ENCODE measurements around the gene METTL21C.

METTL21C gene

DNA sequence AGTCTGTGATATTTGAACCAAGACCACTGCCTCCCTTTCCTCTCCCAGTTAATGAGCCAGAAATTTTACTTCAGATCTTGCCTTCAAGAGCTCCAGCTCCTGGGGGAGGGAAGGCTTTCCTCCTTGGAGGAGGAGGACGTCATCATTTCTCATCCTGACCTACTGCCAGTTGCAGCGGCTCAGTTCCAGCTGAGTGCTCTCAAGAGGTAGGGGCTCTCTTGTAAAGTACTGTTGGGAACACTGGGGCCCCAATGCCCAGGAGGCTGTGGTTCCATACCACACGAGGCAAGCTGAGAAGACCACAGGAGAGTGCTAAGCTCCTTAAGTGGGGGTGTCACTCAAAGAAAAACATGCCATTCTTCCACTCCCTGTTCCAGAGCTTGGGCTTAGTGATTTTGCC lies 36.2 kb downstream of the METTL21C start:
- DNase-seq = no peak

DNA sequence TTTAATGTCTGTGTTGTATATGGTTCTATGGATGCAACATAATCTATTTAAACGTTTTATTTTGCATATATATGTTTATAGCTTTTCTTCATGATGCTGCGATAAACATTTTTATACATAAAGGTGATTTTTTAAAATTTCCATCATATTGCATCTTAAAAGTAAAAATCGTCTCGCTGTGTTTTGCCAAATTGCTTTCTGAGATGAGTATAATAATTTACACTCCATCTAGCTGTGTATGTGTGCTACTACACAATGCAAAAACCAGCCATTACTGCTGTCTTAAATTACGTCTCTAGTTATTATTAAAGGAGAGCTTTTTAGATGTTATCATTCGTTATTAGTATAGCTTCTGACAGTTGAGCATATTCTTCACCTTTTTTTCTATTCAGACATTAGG lies 37.2 kb downstream of the METTL21C start:
- DNase-seq = no peak

DNA sequence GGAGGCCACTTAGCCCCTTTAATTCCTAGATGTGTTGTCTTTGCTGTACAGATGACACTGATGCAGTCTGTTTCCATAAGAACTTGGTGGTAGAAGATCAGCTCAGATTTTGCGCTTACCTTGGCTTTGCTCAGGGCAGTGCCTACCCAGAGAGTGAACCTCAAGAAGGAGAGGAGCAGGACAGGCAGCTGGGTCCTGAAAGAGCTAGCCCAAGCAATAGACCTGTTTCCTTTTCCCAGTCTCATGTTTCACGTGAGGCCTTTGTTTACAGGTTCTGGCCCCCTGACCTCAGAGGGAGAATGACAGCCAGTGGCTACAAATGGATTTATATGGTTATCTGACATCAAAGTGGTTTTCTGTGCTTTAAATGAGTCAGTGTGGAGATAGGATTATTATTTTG lies 40.1 kb downstream of the METTL21C start:
- DNase-seq = no peak

DNA sequence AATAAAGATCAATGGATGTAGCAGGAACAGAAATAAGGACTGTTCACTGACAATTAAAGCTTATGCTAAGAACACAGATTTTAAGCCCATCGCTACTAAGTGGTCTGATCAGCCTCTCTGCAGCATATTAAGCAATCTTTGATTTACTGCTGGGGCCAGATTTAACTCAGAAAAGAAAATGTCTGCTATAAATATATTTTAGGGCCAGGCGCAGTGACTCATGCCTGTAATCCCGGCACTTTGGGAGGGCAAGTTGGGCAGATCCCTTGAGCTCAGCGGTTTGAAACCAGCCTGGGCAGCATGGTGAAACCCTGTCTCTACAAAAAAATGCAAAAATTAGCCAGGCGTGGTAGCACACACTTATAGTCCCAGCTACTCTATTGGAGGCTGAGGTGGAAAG lies 43.0 kb downstream of the METTL21C start:
- no peak for DNase-seq

DNA sequence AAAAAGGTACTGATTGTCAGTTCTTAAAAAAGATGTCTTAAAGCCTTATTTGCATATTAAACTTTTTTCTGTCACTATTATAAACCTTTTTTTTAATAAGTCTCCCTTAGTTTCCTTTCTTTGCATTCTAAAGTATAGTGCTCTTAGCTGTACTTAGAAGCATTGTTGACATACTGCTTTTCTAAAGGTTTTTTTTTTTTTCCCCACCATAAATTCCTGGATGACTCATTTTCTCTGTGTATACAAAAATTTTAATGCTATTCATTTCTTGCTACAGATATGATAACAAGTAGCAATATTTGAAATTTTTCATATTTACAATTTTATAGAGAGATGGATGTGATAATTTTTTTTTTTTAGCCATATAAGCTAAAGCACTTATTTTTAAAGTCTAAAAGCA lies 43.5 kb downstream of the METTL21C start:
- no peak for DNase-seq

DNA sequence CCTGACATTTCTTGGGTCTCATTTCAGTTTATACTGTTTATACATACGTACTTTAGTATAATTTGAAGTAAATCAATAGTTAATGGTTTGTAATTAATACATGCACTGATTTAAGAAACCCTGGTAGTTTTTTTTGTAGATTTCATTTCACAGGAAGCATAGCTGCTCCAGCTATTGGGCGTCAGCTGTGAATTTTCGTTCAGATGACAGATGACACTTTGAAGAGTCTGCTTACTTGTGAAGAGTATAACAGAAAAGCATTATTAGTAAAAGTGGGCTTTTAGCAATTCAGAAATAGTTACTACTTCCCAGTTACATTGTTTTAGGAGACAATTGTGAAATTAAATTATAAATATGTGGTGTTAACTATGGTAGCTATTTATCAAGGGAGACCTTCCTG lies 44.4 kb downstream of the METTL21C start:
- DNase-seq = no peak

DNA sequence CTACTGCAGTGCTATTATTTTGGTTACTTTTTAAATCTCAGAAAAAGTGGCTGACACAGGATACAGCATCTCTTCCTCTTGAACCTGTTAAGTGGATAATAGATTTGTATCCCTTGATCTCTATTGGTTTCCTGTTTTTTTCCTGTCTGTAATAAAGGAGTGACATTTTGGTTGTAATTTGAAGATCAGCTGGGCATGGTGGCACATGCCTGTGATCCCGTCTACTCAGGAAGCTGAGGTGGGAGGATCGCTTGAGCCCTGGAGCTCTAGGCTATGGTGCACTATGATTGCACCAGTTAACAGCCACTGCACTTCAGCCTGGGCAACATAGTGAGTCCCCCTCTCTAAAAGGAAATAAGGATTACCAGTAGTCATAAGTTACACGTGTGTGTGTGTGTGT lies 46.8 kb downstream of the METTL21C start:
- DNase-seq = no peak

DNA sequence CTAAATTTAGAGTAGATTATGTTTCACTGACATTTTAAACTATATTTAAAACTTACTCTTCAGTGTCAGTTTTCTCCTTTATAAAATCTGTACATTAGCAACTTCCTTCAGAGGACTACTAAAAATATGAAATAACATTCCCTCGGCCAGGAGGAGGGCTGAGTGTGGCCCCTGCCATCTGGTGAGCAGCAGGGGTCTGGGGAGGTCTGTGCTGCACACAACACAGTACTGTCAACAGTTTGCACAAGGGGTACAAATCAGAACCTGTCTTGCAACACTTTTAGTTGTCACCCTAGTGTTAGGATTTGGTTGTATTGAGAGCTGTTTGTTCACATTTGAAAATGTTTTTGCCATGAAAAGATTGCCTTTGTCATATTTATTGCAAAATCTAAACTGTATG lies 49.1 kb downstream of the METTL21C start:
- no peak for DNase-seq

DNA sequence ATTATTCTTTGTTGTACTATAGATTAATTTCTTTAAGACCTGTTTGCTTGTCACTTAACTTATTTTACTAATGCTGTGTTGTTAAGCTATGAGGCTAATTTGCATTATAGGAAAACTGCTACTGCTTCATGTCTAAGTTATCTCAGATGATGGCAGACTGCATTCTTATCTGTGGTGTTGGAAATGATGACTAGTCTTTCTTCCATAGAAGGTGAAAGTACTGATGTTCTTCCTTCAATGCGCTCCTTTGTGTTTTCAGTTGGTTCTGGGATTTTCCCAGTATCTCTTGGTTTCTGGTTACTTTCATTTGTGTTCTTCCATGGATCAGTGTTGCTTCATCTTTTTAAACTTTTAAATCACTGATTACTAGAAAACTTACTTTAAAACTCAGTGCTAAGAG lies 51.2 kb downstream of the METTL21C start:
- no peak for DNase-seq

DNA sequence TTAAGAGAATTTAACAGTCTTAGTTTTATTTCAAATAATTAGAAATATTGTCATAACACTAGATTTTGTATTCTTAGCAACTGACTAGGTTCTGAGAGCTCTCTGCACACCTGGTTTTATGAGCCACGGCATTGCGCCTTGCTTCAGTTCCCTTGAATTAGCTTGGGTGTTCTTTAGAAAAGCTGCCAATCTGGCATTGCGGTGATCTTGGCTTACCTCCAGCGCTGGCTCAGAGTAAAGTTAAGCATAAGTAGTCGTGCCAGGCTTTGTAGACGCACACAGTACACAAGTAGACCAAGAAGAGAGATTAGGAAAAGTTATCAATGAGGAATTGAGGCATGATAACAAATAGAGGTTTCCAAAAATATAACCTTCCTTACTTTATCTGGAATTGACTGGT lies 52.4 kb downstream of the METTL21C start:
- DNase-seq = no peak

DNA sequence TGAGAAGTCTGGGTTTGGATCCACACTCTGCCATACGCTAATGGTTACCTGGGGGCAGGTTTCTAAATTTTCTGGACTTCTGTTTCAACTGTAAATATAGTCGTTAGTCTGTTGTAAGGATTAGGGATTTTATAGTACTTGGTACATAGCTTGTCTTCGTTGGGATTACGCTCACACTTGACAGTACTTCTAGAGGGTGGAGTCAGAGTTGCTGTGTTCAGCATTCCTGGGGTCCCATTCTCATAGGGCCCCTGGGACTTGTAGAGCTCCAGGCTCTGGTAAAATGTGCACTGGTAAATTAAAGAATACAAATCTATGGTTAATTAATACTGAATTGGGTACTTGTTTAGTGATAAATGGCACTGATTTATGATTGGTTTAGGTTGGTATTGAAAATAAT lies 52.8 kb downstream of the METTL21C start:
- DNase-seq = no peak

DNA sequence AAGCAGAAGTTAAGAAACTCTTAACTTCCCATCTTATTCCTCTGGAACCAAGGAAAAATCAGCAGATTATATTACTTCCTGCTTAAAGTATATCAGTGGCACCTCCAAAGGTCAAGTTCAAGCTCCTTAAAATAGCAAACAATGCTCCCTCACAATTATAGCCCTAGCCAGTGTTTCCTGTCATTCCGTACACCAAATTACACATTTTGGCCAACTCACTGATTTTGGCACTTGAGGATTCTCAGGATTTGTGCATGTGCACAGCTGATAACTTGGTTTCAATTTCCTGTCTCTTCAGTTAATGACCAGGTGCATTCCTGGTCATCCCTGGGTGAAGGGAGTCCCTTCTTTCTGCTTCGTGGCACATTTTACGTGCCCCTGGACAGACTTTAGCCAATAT lies 56.1 kb downstream of the METTL21C start:
- DNase-seq = no peak

Measured in SW 1271 (cell line).